Islet of Langerhans (tissue), 1 donor: Measurements from ENCODE around the gene BRF1.
"Not testable (repeated sequence)": the region's sequence is repeated elsewhere in the genome, so short reads cannot be mapped to it uniquely, and the experiment has no call there.

Experiments used
- FAIRE-seq: peaks from one replicate; lab custom pipeline; 2011; peaks lifted over from hg19 to GRCh38; lab: Jason Lieb, UNC

Gene BRF1, protein sequence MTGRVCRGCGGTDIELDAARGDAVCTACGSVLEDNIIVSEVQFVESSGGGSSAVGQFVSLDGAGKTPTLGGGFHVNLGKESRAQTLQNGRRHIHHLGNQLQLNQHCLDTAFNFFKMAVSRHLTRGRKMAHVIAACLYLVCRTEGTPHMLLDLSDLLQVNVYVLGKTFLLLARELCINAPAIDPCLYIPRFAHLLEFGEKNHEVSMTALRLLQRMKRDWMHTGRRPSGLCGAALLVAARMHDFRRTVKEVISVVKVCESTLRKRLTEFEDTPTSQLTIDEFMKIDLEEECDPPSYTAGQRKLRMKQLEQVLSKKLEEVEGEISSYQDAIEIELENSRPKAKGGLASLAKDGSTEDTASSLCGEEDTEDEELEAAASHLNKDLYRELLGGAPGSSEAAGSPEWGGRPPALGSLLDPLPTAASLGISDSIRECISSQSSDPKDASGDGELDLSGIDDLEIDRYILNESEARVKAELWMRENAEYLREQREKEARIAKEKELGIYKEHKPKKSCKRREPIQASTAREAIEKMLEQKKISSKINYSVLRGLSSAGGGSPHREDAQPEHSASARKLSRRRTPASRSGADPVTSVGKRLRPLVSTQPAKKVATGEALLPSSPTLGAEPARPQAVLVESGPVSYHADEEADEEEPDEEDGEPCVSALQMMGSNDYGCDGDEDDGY

DNA sequence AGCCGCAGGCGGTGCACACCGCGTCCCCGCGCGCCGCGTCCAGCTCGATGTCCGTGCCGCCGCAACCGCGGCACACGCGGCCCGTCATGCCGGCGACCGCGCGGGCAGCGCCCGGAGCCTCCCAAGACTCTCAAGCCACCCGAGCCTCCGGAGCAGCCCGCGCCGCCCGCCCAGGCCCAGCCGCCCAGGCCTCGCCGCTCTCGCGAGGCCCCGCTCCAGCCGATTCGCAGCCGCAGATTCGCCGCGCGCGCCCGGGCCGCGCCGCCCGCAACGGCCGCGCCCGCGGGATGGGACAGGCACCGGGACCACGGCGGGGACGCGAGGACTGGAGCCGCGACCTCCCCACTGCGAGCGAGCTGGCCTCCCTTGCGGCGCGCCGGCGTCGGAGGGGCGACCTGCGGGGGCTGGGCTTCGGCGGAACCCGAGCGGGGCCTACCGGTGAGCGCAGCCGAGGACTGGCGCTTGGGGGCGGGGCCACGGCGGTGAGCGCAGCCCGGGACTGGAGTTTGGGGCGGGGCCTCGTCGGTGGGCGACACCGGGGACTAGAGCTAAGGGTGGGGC, at the start of gene BRF1:
BRF1 (minus strand) TSS at position 460 of the 561 bp plus-strand sequence; CDS start at position 88, 372 bp downstream.
- no peak for FAIRE-seq

DNA sequence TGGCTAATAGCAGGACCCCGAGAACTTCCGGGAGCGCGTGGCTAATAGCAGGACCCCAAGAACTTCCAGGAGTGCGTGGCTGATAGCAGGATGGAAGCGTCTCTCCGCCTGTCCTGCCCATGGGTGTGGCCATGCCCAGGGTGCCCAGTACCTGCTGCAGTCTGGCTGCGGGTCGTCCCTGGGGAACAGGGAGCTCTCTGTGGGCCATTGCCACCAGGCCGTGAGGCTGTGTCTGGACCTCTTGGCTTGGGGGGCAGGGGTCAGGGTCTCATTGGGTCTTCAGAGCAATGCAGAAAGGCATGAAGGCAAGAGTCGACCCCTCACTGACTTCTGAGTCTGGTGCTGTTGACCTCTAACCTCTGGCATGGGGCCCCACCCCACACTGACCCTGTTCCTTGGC, 49.2 kb upstream of the BRF1 start:
- FAIRE-seq = no peak

DNA sequence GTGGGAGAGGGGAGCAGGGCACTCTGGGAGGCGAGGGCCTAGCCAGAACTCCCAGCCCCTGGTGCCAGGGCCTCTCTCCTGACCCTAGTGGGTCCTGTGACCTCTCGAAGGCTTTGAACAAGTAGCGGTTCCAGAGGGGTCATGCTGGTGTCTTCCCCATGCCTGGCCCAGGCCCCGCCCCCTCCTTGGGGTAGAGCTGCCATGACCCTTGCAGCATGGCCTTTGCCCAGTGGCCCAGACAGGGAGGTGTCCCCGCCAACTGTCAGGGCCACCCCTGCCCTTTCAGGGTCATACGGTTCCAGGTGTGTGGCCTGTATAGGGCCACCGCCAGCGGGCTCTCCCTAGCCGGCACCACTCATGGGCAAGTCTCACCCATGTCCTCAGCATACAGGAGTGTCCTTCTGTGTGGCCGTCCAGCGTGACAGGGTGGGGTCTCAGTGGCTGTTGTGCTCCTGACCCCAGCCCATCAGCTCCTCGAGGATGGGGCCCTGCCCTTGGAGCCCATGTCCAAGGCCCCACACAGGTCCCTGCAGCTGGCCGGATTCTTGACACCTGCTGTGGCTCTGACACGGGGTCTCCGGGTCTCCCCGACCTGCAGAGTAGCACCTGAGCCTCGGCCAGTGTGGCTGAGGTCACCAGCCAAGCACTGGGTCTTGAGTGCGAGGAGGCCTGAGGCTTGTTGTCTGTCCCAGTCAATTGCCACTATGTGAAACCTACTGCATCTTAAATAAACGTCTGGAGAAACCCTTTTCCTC, 48.3 kb upstream of the BRF1 start:
- FAIRE-seq = no peak

DNA sequence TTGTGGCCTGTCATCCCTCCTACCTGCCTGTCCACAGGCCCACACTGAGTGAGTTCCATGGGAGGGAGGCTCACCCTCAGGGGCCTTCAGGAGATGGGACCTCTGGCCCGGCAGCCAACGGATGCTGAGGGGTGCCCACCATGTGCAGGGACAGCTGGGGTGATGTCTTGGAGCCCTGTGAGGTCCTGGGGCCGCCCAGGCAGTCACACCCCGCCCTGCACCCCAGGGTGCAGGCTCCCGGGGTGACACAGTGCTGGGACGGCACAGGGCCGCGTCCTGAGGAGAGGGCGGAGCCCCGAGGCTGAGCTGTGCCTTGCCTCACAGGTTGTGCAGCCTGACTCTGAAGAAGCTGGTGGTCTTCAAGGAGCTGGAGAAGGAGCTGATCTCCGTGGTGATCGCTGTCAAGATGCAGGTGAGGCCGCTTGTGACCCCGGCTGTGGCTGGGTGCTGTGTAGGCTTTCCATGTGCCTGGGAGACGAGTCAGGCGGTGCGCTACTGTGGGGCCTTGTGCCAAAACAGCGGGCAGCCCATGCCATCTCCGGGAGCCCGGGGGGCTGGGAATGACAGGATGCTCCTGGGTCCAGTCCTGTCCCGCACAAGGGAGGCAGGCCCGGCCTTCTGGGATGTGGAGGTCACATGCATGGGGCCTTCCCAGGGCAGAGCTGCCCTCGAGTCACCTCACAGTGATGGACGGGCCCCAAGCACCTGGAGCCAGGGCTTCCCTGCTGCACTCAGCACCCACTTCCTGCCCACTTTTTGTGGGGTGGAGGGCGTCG, 47.6 kb upstream of the BRF1 start:
- no peak for FAIRE-seq

DNA sequence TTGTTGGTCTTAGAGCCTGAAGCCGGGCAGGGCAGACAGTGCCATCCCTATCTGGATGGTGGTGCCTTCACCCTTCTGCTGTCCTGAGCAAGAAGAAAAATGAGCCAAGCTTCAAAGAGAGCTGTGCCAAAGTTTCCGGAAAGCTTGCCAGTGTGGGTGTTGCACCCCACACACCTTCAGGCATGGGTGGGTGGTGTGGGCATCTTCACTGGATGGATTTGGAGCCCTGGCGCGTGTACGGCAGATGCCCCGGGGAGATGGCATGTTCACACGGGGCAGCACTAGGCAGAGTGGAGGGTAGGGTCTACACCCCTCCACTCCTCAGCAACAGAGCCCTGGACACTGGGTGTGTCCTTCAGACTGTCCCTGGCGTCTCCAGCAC, 46.8 kb upstream of the BRF1 start:
- no peak for FAIRE-seq

DNA sequence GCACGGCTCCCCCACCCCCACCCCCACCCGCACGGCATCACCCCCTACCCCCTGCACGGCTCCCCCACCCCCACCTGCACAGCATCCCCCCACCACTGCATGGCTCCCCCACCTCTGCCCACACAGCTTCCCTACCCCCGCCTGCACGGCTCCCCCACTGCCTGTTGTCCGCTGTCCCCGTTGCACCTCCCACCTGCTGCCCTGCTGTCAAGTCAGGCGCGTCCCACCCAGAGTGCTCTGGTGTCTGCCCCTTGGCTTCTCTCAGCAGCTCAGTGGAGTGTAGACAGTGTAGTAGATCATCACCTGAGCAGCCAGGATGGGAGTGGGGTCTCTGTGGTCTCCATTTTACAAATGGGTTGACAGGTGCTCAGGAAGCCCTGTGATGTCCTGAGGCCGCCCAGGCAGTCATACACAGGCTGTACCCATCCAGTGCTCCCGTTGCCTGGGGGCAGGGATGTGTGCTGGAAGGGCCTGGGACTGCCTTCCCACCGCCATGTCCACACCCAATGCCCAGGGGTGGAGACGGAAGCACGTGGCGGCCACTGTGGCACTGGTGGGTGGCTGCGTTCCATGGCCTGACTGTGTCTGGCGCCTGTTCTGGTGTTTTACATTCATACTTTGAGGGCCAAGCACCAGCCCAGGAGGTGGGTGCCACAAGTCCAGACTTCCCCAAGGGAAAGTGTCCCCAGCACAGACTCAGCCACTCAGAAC, 46.2 kb upstream of the BRF1 start:
- FAIRE-seq = no peak

DNA sequence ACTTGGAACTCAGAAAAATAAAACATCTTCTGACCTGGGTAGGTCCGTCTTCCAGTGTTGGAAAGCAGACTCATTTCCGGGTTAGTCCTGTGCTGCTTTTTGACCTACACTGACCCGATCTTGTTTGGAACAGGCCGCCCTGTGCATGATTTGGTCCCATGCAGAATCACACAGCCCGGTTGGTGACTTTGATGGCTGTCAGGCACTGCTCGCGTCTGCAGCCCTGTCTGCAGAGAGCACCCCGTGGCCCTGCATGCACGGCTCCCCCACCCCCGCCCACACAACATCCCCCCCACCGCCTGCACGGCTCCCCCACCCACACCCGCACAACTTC, 45.4 kb upstream of the BRF1 start:
- FAIRE-seq = no peak

DNA sequence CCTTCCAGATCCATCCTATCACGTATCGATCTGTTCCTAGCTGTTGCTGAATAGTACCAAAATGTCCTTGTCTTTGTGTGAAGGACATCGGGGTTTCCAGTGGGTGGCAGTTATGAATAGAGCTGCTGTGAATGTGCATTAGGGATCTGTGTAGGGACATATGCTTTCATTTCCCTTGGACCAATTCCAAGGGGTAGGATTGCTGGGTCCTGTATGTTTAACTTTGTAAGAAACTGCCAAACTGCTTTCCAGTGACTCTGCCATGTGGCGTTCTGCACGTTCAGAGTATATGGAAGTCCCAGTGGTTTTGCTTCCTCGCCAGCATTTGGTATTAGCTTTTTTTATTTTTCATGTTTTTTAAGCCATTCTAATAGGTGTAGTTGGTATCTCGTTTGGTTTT, 42.4 kb upstream of the BRF1 start:
- no peak for FAIRE-seq

DNA sequence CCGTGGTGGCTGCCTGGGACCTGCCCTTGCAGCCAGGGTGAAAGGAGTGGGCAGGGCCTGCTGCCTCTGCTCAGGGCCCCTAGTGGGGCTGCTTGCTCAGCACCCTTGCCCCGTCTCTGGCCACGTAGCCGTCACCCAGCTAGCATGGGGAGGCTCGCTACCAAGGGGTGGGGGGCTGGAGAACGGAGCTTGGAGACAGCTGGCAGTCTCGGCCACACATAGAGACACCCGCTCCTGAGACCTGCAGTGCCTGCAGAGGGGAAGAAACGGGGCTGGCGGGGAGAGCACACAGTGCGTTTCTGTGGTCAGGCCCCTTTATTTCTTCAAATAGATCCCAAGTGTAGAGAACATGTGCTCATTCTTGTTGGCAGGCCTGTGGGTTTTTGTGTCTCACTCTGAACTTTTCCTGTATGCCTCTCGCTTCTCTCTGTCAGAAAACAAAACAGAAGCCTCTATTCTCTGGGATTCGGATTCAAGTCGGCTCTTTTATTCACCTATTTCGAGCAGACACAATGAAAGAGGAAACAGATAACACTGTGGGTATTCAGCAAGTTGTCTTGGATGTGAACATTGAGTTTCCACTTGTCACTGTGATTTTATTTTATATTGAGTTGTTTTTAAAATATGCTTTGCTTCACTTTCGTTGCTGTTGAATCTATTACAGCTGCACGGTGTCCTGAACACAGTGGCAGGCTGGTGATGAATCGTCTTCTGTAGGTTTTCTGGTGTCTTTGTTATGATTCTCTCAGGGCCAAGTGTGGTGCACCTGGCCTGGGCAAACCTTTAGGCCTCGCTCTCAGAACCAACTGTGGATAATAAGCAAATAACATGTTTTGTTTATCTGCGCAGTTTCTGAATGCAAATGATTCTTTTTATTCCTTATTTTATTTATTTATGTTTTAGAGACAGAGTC, 40.3 kb upstream of the BRF1 start:
- FAIRE-seq = no peak

DNA sequence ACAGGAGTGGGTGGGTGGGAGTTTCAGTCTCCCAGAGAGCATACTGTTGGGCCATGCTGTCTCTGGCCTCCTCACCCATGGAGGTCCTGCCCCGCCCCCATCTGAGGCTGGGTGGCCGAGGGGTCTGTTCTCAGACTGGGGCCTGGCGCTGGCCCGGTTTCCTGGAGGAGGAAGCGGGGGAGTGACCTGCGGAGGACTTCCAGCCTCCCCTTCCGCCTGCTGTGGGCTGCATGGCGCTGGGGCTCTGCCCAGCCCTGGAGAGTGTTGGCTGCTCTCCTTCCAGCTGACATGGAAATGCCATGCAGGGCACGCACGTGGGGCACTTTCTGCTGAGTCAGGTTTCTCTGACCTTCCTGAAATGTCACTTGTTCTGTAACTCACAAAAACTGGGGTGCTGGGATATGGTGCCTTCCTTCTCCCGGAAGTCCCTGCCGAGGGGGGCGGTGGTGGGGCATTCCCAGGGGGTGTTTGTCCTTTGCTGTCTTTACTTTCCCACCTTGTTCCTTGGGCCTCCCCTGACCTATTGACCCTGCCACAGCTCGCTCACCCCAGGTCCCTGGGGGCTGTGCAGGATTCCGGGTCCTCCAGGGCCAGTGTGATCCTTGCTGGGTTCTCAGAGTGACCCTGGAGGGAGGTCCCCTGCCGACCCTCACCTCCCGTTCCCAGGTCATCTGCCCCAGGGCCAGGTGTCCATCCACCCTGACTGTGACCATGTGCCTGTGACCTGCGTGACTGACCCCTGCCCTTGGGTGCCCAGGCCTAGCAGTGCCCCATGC, 37.4 kb upstream of the BRF1 start:
- no peak for FAIRE-seq

DNA sequence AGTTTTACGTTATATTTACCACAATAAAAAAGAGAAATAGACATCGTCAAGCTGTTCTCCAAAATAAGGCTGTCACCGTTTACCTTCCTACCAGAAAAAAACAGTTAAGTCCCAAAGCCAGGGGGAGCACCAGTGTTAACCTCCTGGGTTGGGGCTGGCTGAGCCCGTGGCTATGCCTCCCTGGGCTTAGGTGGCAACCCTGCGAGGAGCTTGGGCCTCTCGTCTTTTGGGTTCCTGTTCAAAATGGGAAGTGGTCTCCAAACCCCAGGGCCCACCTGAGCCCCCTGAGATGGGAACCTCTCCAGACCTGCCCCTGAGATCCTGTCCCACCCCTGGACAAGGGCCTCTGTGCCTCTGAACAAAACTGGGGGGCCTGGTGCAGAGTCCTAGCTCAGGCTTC, 36.6 kb upstream of the BRF1 start:
- FAIRE-seq = no peak

DNA sequence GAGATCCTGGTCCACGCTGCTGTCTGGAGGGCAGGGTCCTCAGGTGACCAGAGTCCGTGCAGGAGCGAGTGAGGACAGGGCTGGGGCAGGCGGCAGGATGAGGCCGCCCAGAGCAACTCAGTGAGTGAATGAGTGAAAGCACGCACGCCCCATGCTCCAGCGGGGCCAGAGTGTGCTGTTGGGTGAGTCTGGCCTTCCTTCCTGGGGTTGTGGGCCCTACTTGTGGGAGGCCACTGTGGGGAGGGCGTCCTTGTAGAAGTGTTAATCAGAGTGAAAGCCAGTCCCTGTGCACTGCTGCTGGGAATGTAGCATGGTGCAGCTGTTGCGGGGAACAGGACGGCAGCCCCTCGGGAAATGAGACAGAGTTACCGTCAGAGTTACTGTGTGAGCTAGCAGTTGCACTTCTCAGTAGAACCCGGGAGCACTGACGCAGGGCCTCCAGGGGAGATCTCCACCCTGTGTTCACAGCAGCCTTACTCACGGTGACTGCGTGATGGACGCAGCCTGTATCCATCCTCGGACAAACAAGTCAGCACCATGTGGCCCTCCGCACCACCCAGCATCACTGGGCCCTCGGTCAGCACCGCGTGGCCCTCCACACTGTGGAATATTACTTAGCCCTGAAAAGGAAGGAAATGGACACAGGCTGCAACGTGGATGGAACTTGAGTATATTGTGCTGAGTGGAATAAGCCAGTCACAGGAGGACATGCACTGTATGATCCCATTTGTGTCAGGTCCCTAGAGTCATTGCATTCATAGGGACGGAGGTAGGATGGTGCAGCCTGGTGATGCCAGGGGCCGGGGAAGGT, 35.9 kb upstream of the BRF1 start:
- FAIRE-seq = no peak

DNA sequence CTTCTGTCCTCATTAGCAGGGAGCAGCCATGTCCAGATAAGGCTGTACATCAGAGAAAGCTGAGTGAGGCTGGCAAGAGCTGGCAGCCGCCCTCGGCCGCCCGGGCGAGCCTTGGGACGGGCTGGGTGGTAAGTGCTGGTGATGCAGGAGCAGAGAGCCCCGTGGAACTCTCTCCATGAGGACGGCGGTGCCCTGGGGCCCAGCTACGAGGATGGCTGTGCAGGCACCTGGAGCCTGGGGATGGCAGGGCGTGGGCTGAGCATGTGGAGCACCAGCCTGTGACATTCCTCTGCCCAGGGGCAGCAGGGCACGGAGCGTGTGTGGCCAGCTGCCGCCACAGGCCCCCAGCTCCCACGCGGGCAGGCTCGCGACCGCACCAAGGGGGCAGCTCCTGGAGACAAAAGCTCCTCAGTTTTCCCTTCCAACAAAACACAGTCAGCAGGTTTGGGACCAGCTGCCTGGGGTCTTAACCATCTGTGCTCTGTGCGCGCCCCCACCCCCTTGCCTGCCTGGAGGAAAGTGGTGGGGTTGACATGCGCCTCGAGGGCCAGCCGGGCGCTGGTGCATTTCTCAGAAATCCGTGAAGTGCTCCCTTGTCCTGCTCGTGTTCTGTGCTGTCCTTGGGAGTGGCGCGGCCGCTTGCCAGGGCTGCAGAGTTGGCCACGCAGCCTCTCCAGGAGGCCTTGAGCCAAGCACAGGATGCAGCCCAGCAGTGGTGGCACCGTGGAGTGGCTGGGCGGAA, 35.1 kb upstream of the BRF1 start:
- no peak for FAIRE-seq

DNA sequence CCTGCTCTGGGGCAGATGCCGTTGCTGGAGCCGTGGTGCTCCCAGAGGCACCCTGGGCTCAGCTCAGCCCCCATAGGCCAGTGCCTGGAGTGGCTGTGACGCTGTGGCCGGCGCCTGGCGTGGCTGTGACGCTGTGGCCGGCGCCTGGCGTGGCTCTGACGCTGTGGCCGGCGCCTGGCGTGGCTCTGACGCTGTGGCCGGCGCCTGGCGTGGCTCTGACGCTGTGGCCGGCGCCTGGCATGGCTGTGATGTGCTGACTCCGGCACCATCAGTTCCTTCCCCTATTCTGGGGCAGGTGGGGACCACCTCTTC, 34.4 kb upstream of the BRF1 start:
- not testable (repeated sequence) for FAIRE-seq

DNA sequence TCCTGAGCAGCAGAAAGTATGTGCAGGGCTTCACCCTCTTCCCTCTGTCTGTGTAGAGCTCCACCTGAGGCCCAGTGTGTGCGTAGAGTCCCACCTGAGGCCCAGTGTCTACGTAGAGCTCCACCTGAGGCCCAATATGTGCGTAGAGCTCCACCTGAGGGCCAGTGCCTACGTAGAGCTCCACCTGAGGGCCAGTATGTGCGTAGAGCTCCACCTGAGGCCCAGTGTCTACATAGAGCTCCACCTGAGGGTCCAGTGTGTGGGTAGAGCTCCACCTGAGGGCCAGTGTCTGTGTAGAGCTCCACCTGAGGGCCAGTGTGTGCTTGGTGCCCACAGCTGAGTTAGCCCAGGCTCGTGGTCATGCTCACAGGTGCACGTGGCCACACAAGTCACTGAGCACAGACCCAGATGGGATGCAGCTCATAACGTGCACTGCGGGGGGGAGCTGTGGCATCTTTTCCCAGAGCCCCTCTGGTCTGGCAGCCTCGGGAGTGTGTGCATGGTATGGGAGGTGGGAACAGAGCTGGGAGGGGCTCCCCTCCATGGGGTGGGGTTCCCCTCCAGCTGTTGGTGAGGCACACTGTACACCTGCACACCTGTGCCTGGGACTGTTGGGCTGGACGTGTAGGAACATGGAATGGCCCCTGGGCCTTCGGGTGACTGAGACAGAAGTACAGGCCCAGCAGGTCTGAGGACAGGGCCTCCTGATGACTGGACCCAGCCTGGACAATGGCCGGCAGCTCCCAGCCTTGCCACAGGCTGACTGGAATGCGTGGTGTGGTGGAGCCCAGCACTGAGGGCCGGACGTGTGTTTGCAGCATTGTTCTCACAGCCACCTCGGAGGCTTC, 33.8 kb upstream of the BRF1 start:
- no peak for FAIRE-seq

DNA sequence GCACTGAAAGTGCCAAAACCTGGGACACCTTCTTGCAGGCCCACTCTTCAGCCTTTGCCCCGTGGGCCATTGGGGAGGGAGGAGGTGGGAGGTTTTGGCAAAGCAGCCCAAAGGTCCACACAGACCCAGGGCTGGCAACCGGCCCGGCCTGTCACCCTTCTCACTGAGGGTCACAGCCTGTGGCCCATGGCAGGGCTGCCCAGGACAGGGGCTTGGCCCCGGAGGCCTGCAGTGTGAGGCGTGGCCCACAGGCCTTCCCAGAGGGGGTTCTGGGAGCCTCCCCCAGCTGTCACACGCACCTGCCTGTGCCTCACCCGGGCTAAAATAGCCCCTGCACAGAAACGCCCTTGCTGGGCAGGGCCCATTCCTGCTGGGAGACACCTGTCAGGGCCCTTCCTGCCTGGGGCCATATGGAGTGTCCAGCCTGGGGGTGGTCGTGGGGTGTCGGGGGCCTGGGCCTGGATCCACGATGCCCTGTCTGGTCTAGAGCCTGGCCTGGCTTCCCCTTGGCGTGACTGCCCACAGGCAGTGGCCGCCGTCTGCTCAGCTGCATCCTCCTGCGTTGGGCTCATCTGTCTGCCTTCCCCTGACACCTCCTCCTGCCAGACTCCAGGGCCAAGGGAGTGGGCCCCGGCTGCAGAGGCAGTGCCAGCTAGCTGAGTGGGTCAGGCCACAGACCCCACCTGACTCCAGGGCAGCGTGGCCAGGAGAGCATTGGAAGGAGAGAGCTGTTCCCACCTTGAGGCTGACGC, 33.0 kb upstream of the BRF1 start:
- no peak for FAIRE-seq
